BE2C (cell line): ENCODE data around the gene CCL26.

Experiments
- DNase-seq: peaks from one replicate; pipeline ENCODE4 v3.0.0-alpha.2; 2020
- H3K27me3 ChIP-seq: fragments of 250-450 bp; sonication (Bioruptor Pico); 2 replicates; pipeline ENCODE4 v1.5.1; 2020; ENCODE audit warnings: mild to moderate bottlenecking
- H3K36me3 ChIP-seq: fragments of 250-450 bp; sonication (Bioruptor Pico); 2 replicates; pipeline ENCODE4 v1.5.1; 2020; ENCODE audit warnings: mild to moderate bottlenecking
- H3K4me1 ChIP-seq: fragments of 250-450 bp; sonication (Bioruptor Pico); 2 replicates; pipeline ENCODE4 v1.5.1; 2020
- H3K4me3 ChIP-seq: 2 replicates; pipeline ENCODE4 v1.5.1; 2011; ENCODE audit warnings: low read depth, low read length
- H3K9me3 ChIP-seq: fragments of 250-450 bp; sonication (Bioruptor Pico); 2 replicates; pipeline ENCODE4 v1.5.1; 2020
- CTCF ChIP-seq: IDR thresholded peaks from 2 replicates; pipeline ENCODE4 v1.5.1; 2012; ENCODE audit warnings: mild to moderate bottlenecking, low read depth, low read length

CCL26 gene

GRCh38 chr7:75756991-75757676, 14.9 kb downstream of the CCL26 start:
- DNase-seq, result no peak

GRCh38 chr7:75756206-75756990, 15.6 kb downstream of the CCL26 start:
- Histone ChIP-seq H3K4me3 (no peak overlapping the region), H3K9me3 (no peaks in the 10 kb centered on the region), H3K27me3 (no peaks in the 10 kb centered on the region), H3K4me1 (no peaks in the 10 kb centered on the region), H3K36me3 (no peaks in the 10 kb centered on the region)
- no peak for TF ChIP-seq CTCF
- no peak for DNase-seq

More at GRCh38 chr7:75756991-75757676, 14.9 kb downstream of the CCL26 start:
- Histone ChIP-seq H3K9me3 (no peaks in the 10 kb centered on the region), H3K4me1 (no peaks in the 10 kb centered on the region), H3K27me3 (no peaks in the 10 kb centered on the region), H3K4me3 (no peak overlapping the region), H3K36me3 (no peaks in the 10 kb centered on the region)
- TF ChIP-seq CTCF, result peak; percentile 44

DNA sequence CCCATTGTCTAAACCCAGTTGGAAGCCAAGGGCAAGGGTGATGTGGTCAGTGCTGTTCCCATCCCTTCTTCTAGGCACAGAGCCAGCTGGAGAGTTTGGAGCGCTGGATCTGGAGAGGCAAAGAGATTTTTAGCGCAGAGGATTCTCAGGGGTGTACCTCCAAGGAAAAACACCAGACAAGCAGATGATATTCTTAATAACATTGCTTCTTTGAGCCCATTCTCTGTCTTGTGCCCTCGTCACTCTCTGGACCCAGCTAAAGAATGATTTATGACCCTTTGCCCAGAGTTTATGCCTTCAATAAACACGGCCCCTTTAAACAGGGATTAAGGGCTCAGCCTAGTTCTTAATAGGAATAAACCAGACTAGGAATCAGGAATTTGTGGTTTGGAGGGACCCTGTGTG, 28.6 kb downstream of the CCL26 start:
- H3K9me3 ChIP-seq, result no peaks in the 10 kb centered on the region
- H3K36me3 ChIP-seq, result no peaks in the 10 kb centered on the region
- H3K4me3 ChIP-seq, result no peak overlapping the region
- no peak for DNase-seq
- TF ChIP-seq CTCF, result no peak
- H3K4me1 ChIP-seq, result no peaks in the 10 kb centered on the region
- no peaks in the 10 kb centered on the region for H3K27me3 ChIP-seq

DNA sequence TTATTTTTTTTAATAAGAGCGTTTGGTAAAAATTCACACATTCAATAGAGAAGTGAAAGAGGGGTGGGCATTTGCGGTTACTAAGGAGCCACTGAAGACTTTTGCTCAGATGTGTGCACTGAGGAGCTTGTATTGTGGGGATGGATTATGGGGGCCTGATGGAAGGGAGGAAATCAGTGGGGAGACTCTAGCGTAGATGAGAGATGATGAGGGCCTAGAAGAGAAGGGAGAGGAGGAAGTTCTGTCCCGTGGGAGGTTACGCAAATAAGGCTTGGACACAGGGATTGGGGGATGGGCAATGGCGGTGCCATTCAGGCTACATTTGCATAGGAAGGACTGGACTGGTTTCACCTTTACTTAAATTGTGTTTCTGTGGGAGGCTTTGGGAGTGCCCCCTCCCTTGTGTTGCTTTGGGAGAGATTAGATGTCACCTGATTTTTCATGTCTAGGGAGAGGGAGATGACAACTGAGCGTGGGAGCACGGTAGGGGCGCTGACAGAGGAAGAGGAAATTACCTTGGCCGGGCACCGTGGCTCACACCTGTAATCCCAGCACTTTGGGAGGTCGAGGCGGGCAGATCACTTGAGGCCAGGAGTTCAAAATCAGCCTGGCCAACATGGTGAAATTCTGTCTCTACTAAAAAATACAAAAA, 31.0 kb downstream of the CCL26 start:
- no peaks in the 10 kb centered on the region for H3K36me3 ChIP-seq
- H3K9me3 ChIP-seq, result no peaks in the 10 kb centered on the region
- no peaks in the 10 kb centered on the region for H3K27me3 ChIP-seq
- no peak for TF ChIP-seq CTCF
- no peak overlapping the region for H3K4me3 ChIP-seq
- H3K4me1 ChIP-seq, result no peaks in the 10 kb centered on the region
- DNase-seq, result no peak

DNA sequence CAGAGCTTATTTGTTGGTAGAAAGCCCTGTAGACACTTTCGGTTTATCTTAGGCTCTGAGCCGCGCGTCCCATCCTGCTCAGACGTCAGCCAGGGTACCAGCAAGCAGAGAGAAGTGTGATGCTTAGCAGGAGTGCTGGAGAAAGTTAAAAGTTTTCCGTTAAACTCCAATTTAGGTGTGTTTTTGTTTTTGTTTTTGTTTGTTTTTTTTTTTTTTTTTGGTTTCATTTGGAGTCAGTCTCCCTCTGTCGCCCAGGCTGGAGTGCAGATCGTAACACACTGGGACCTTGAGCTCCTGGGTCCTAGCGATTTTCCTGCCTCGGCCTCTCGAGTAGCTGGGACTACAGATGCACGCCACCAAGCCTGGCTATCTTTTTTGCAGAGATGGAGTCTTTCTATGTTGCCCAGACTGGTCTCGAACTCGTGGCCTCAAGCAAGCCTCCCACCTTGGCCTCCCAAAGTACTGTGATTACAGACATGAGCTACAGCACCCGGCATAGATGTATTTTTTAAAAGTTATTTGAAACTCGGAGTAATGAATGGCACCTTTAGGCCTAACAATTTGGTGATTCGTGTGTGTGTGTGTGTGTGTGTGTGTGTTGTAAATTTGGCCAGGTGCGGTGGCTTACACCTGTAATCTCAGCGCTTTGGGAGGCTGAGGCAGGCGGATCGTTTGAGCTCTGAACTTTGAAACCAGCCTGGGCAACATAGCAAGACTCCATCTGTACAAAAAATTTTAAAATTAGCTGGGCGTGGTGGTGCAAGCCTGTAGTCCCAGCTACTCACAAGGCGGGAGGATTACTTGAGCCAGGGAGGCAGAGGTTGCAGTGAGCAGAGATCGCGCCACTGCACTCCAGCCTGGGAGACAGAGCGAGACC, 32.0 kb downstream of the CCL26 start:
- Histone ChIP-seq H3K9me3 (no peaks in the 10 kb centered on the region), H3K4me3 (peak overlapping the region; percentile 77), H3K36me3 (no peaks in the 10 kb centered on the region), H3K27me3 (no peaks in the 10 kb centered on the region), H3K4me1 (no peaks in the 10 kb centered on the region)
- no peak for TF ChIP-seq CTCF
- no peak for DNase-seq
